ENCODE results near the gene IGF2. TPM values are rescaled to one million over a fixed set of nuclear protein-coding genes. Genes with fewer than 3 reads are reported as not detected.

IGF2 gene, protein sequence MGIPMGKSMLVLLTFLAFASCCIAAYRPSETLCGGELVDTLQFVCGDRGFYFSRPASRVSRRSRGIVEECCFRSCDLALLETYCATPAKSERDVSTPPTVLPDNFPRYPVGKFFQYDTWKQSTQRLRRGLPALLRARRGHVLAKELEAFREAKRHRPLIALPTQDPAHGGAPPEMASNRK
- total RNA-seq, result under 0.01 and 1.7 TPM in 2 replicates

DNA sequence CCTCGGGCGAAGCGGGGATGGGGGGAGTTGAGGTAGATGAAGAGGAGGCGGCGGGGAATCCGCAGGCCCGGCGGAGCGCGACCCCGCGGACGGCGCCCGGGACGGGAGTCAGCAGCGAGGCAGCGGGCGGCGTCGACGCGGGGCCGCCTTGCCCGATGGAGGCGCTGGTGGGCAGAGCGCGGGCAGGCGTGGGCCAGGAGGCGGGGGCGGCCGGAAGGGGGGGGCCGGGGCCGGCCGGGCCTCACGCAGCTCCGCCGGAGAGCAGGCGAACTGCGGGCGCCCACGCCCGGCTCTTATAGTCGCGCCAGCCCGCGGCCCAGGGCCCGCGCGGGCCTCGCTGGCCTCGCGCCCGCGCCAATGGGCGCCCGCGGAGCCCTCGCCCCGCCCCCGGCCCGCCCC, at the start of gene IGF2:
IGF2 (minus strand) TSS at position 267 of the 399 bp plus-strand sequence. CDS start 3,866 bp downstream, outside the sequence.

GRCh38 chr11:2171591-2172003, 32.4 kb upstream of the IGF2 start, which contains the start of gene TH:
Gene TH, minus strand, starts transcription at chr11:2171815. Its CDS starts 29 bp downstream, at chr11:2171786.

DNA sequence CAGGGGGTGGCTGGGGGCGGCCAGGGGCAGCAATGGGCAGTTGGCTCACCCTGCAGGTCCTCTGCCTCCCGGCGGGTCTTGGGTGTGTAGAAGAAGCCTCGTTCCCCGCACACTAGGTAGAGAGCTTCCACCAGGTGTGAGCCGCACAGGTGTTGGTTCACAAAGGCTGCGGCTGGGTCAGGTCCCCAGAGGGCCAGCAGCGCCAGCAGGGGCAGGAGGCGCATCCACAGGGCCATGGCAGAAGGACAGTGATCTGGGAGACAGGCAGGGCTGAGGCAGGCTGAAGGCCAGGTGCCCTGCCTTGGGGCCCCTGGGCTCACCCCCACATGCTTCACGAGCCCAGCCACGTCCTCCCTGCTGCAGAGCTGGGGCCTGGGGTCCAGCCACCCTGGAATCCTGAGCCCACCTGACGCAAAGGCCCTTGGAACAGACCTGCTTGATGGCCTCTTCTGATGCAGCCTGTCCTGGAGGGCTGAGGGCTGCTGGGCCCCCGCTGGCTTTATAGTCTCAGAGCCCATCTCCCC, 21.6 kb upstream of the IGF2 start, which contains the start of gene INS:
INS (minus strand) TSS at position 474 of the 524 bp plus-strand sequence; CDS start at position 236, 238 bp downstream.

Other genes starting within 250 kb of the IGF2 start
- not detected in 2 replicates for gene PRR33, start 247.5 kb downstream of the IGF2 start, total RNA-seq
- 0.56 TPM in 1 of 2 replicates, not detected in the other for gene TNNT3, start 219.7 kb downstream of the IGF2 start, total RNA-seq
- 76.1 and 199 TPM in 2 replicates for gene MRPL23, start 192.1 kb downstream of the IGF2 start, total RNA-seq
- gene H19, start 141.5 kb downstream of the IGF2 start, total RNA-seq, result 9.2 and 52.7 TPM in 2 replicates
- not detected in 2 replicates for gene INS, start 21.8 kb upstream of the IGF2 start, total RNA-seq
- gene TH, start 32.4 kb upstream of the IGF2 start, total RNA-seq, result not detected in 2 replicates
- gene ASCL2, start 131.2 kb upstream of the IGF2 start, total RNA-seq, result not detected in 2 replicates
- gene C11orf21, start 162.5 kb upstream of the IGF2 start, total RNA-seq, result not detected in 2 replicates
- gene TSPAN32, start 162.6 kb upstream of the IGF2 start, total RNA-seq, result not detected in 2 replicates
- 107 and 229 TPM in 2 replicates for gene CD81, start 237.9 kb upstream of the IGF2 start, total RNA-seq